ENCODE results near the gene LRRC4B.

Gene LRRC4B

GRCh38 chr19:50548191-50549058, 19.8 kb downstream of the LRRC4B start:
- no peak for DNase-seq (ENCODE audit: low spot score)
- TF ChIP-seq CTCF (IDR thresholded peaks at IDR 0.05; ENCODE audit: extremely low read depth, insufficient read depth, missing control alignments) = no peak
- in situ Hi-C loops (cut with MboI; ENCODE audit: low pct_unique_long_range_greater_than_20kb, low sequenced_read_pairs, unreplicated experiment) = loop anchor here (25.0 kb wide), 1 partner anchor 239 kb away; the partner anchor contains the start of gene ACP4

- in situ Hi-C loops (cut with MboI; ENCODE audit: low pct_unique_long_range_greater_than_20kb, low sequenced_read_pairs, unreplicated experiment) = loop anchor here (25.0 kb wide), 1 partner anchor 240 kb away; the partner anchor contains the start of gene ACP4
- TF ChIP-seq CTCF (IDR thresholded peaks at IDR 0.05; ENCODE audit: extremely low read depth, insufficient read depth, missing control alignments) = no peak
- DNase-seq (ENCODE audit: low spot score) = no peak
Observed at GRCh38 chr19:50547385-50548190, 20.6 kb downstream of the LRRC4B start.

GRCh38 chr19:50546527-50547221, 21.6 kb downstream of the LRRC4B start:
- in situ Hi-C loops (cut with MboI; ENCODE audit: low pct_unique_long_range_greater_than_20kb, low sequenced_read_pairs, unreplicated experiment) = loop anchor here (25.0 kb wide), 1 partner anchor 241 kb away; the partner anchor contains the start of gene ACP4
- TF ChIP-seq CTCF (IDR thresholded peaks at IDR 0.05; ENCODE audit: extremely low read depth, insufficient read depth, missing control alignments) = no peak
- DNase-seq (ENCODE audit: low spot score) = no peak

- no peak for TF ChIP-seq CTCF (IDR thresholded peaks at IDR 0.05; ENCODE audit: extremely low read depth, insufficient read depth, missing control alignments)
- no peak for DNase-seq (ENCODE audit: low spot score)
- in situ Hi-C loops (cut with MboI; ENCODE audit: low pct_unique_long_range_greater_than_20kb, low sequenced_read_pairs, unreplicated experiment) = loop anchor here (25.0 kb wide), 1 partner anchor 244 kb away; the partner anchor contains the start of gene ACP4
Observed at GRCh38 chr19:50542943-50543342, 25.3 kb downstream of the LRRC4B start.

GRCh38 chr19:50537769-50538230, 30.4 kb downstream of the LRRC4B start:
- DNase-seq (ENCODE audit: low spot score) = peak; percentile 86
- in situ Hi-C loops (cut with MboI; ENCODE audit: low pct_unique_long_range_greater_than_20kb, low sequenced_read_pairs, unreplicated experiment) = loop anchor here (25.0 kb wide), 1 partner anchor 250 kb away; the partner anchor contains the start of gene ACP4
- TF ChIP-seq CTCF (IDR thresholded peaks at IDR 0.05; ENCODE audit: extremely low read depth, insufficient read depth, missing control alignments) = peak; percentile 86

- in situ Hi-C loops (cut with MboI; ENCODE audit: low pct_unique_long_range_greater_than_20kb, low sequenced_read_pairs, unreplicated experiment) = loop anchor here (25.0 kb wide), 1 partner anchor 250 kb away; the partner anchor contains the start of gene ACP4
- no peak for TF ChIP-seq CTCF (IDR thresholded peaks at IDR 0.05; ENCODE audit: extremely low read depth, insufficient read depth, missing control alignments)
- no peak for DNase-seq (ENCODE audit: low spot score)
Observed at GRCh38 chr19:50537306-50537685, 30.9 kb downstream of the LRRC4B start.

All from GM13977 (cell line).